IMR-90 (cell line): ENCODE measurements around the gene LIN9. TPM values are rescaled to one million over a fixed set of nuclear protein-coding genes. Genes with fewer than 3 reads are reported as not detected.

ENCODE experiments used
- ATAC-seq: fragments of 200-7000 bp; cut with Tn5 transposase; 2 replicates; pipeline ENCODE4 v1.9.1; 2020; ENCODE audit warnings: low read depth, mild to moderate bottlenecking, moderate library complexity
- BruUV-seq: library from RNA; stranded (reverse); fragments of 400-500 nt; replicated peaks from 2 replicates; lab custom pipeline; 2021; lab: Mats Ljungman, UMichigan
- CTCF ChIA-PET: fragments of 300-600 bp; formaldehyde crosslinking; extraction: SDS; loops from one replicate; lab custom pipeline; 2021; ENCODE audit warnings: antibody characterized with exemption; lab: Yijun Ruan, JAX
- POLR2A ChIA-PET: fragments of 300-600 bp; sonication (Branson Sonifier 250); formaldehyde crosslinking; loops from one replicate; lab custom pipeline; 2022; ENCODE audit warnings: antibody characterized with exemption; ENCODE audit not compliant: unreplicated experiment; lab: Charles Lee
- DNase-seq: peaks from one replicate; pipeline ENCODE4 v3.0.0; 2013
- H2AFZ ChIP-seq: replicated peaks from 2 replicates; pipeline ENCODE3; 2013; ENCODE audit warnings: low read length, mild to moderate bottlenecking; ENCODE audit not compliant: poor library complexity
- H2AK5ac ChIP-seq: 2 replicates; pipeline ENCODE4 v1.6.1; 2013; ENCODE audit warnings: low read depth, low read length, inconsistent platforms
- H2AK9ac ChIP-seq: replicated peaks from 2 replicates; pipeline ENCODE3; 2013; ENCODE audit warnings: mild to moderate bottlenecking, low read depth, low read length, moderate library complexity; ENCODE audit not compliant: poor library complexity
- H2BK120ac ChIP-seq: 2 replicates; pipeline ENCODE4 v1.6.1; 2013; ENCODE audit warnings: low read depth, low read length, inconsistent platforms
- H2BK15ac ChIP-seq: 3 replicates; pipeline ENCODE4 v1.6.1; 2013; ENCODE audit warnings: low read depth, low read length, inconsistent platforms
- H2BK20ac ChIP-seq: 2 replicates; pipeline ENCODE4 v1.6.1; 2013; ENCODE audit warnings: low read depth, mild to moderate bottlenecking, inconsistent platforms, low read length, moderate library complexity
- H2BK5ac ChIP-seq: 2 replicates; pipeline ENCODE4 v1.6.1; 2013; ENCODE audit warnings: mild to moderate bottlenecking, low read depth, low read length, inconsistent platforms; ENCODE audit not compliant: poor library complexity, severe bottlenecking
- H3K14ac ChIP-seq: replicated peaks from 2 replicates; pipeline ENCODE4 v1.6.1; 2013; ENCODE audit warnings: low read depth, low read length, inconsistent platforms
- H3K18ac ChIP-seq: 2 replicates; pipeline ENCODE4 v1.6.1; 2013; ENCODE audit warnings: low read depth, low read length, control low read depth
- H3K23ac ChIP-seq: 2 replicates; pipeline ENCODE4 v1.6.1; 2013; ENCODE audit warnings: low read depth, low read length, inconsistent platforms
- H3K27ac ChIP-seq: 2 replicates; pipeline ENCODE4 v1.5.1; 2013; ENCODE audit warnings: mild to moderate bottlenecking, control low read depth, low read length; ENCODE audit not compliant: insufficient read depth
- H3K27me3 ChIP-seq: 2 replicates; pipeline ENCODE4 v1.6.1; 2013; ENCODE audit warnings: low read length; ENCODE audit not compliant: control insufficient read depth, insufficient read depth
- H3K36me3 ChIP-seq: 2 replicates; pipeline ENCODE4 v1.6.1; 2013; ENCODE audit warnings: low read length, mixed read lengths; ENCODE audit not compliant: control insufficient read depth, insufficient read depth
- H3K4ac ChIP-seq: 2 replicates; pipeline ENCODE4 v1.6.1; 2013; ENCODE audit warnings: low read depth, low read length, inconsistent platforms
- H3K4me1 ChIP-seq: 2 replicates; pipeline ENCODE4 v1.6.1; 2013; ENCODE audit warnings: low read length, mixed read lengths; ENCODE audit not compliant: control insufficient read depth, insufficient read depth
- H3K4me2 ChIP-seq: 2 replicates; pipeline ENCODE4 v1.6.1; 2013; ENCODE audit warnings: low read depth, mild to moderate bottlenecking, control low read depth, low read length, moderate library complexity
- H3K4me3 ChIP-seq: 2 replicates; pipeline ENCODE4 v1.5.1; 2013; ENCODE audit warnings: low read depth, mild to moderate bottlenecking, control low read depth, low read length, moderate library complexity; ENCODE audit not compliant: insufficient read depth
- H3K56ac ChIP-seq: 2 replicates; pipeline ENCODE4 v1.6.1; 2013; ENCODE audit warnings: low read length, inconsistent platforms; ENCODE audit not compliant: insufficient read depth; ENCODE audit errors: extremely low read depth
- H3K79me1 ChIP-seq, 2 experiments: 2 replicates each; pipeline ENCODE4 v1.6.1; 2013; ENCODE audit warnings: low read length in 2 of 2, inconsistent platforms in 1 of 2, low read depth in 1 of 2
- H3K9ac ChIP-seq: 2 replicates; pipeline ENCODE4 v1.6.1; 2013; ENCODE audit warnings: low read depth, low read length, control low read depth
- H3K9me1 ChIP-seq: 2 replicates; pipeline ENCODE4 v1.6.1; 2013; ENCODE audit warnings: low read length, inconsistent platforms; ENCODE audit not compliant: insufficient read depth
- H3K9me3 ChIP-seq: 2 replicates; pipeline ENCODE4 v1.6.1; 2013; ENCODE audit warnings: low read length; ENCODE audit not compliant: control insufficient read depth, insufficient read depth
- H4K20me1 ChIP-seq: 2 replicates; pipeline ENCODE4 v1.6.1; 2013; ENCODE audit warnings: low read length, inconsistent platforms; ENCODE audit not compliant: insufficient read depth
- H4K5ac ChIP-seq: 2 replicates; pipeline ENCODE4 v1.6.1; 2013; ENCODE audit warnings: mild to moderate bottlenecking, low read depth, low read length, control low read depth
- H4K8ac ChIP-seq, 2 experiments: 2 replicates each; pipeline ENCODE4 v1.6.1; 2013; ENCODE audit warnings: low read depth in 2 of 2, low read length in 2 of 2, control low read depth in 1 of 2, inconsistent platforms in 1 of 2
- H4K91ac ChIP-seq: 2 replicates; pipeline ENCODE4 v1.6.1; 2013; ENCODE audit warnings: low read depth, low read length, inconsistent platforms; ENCODE audit not compliant: insufficient read depth
- CEBPB ChIP-seq: IDR thresholded peaks from 2 replicates; pipeline ENCODE4 v1.6.1; 2012; ENCODE audit warnings: low read depth, low read length, improper control_type of control experiment
- MAFK ChIP-seq: IDR thresholded peaks from 2 replicates; pipeline ENCODE4 v1.6.1; 2012; ENCODE audit warnings: low read depth, low read length, improper control_type of control experiment
- RAD21 ChIP-seq: IDR thresholded peaks from 2 replicates; pipeline ENCODE4 v1.6.1; 2012; ENCODE audit warnings: low read length, improper control_type of control experiment
- WGBS, 2 experiments: methylation state at CpG; one replicate each; pipeline versions ENCODE4 v1.1.5 to v1.1.7; 2013; ENCODE audit warnings: missing lambda C conversion rate in 2 of 2; ENCODE audit not compliant: insufficient read length in 1 of 2; ENCODE audit errors: extremely low coverage in 2 of 2; 5-methylcytosine and 5-hydroxymethylcytosine counted together
- dilution Hi-C: fragments of 300-500 bp; cut with HindIII; formaldehyde crosslinking; loops from one replicate; pipeline ENCODE4 v1.14.3; 2018; ENCODE audit warnings: low sequenced_read_pairs; ENCODE audit not compliant: unreplicated experiment
- in situ Hi-C: fragments of 300-500 bp; cut with MboI; formaldehyde crosslinking; loops from 3 replicates; pipeline ENCODE4 v1.14.3; 2019; ENCODE audit warnings: low sequenced_read_pairs, inconsistent platforms, mixed read lengths
- intact Hi-C: fragments of 100-400 bp; cut with micrococcal nuclease; formaldehyde crosslinking; loops from 2 replicates; pipeline ENCODE4 v1.10.0; 2022
- polyA plus RNA-seq, 3 experiments: library from polyadenylated mRNA; depleted of rRNA; stranded (reverse); fragments of >200 nt; gene quantifications; 2 replicates each; pipeline ENCODE4 v1.2.3, GENCODE V29; 2012; ENCODE audit warnings: low replicate concordance in 1 of 3
- total RNA-seq: library from RNA; depleted of rRNA; stranded (reverse); fragments of >200 nt; gene quantifications from 2 replicates; pipeline ENCODE4 v1.2.3, GENCODE V29; 2012; rRNA removed
- TF ChIP-seq, protein P1 (sequence below): conservative IDR thresholded peaks from 2 replicates; pipeline ENCODE4 v1.5.1; 2012; ENCODE audit warnings: mild to moderate bottlenecking, low read depth, low read length, improper control_type of control experiment

LIN9 gene
- total and polyA plus RNA-seq, 2 of the 4 experiments (the other 2 are of a cell fraction) = 2.3 to 3.9 TPM

GRCh38 chr1:226181996-226182714 lies 126.8 kb downstream of the LIN9 start:
- Histone ChIP-seq H2AFZ (no peak overlapping the region), H3K4me1 (peaks cover 6% of the 10 kb centered on the region; the same call in 1 of the 2 replicates), H3K14ac (no peak overlapping the region), H3K4me2 (no peak overlapping the region), H3K23ac (no peak overlapping the region), H3K56ac (no peak overlapping the region), H3K9me3 (no peaks in the 10 kb centered on the region), H2AK5ac (no peak overlapping the region), H3K18ac (no peak overlapping the region), H4K8ac (no peak overlapping the region), H3K27me3 (no peaks in the 10 kb centered on the region), H2BK20ac (no peak overlapping the region), H4K20me1 (peaks cover 81% of the 10 kb centered on the region), H3K36me3 (peaks cover 7% of the 10 kb centered on the region), H2BK120ac (no peak overlapping the region), H2BK15ac (no peak overlapping the region), H3K9me1 (peaks cover 8% of the 10 kb centered on the region; the same call in 1 of the 2 replicates), H2BK5ac (no peak overlapping the region), H3K4me3 (no peak overlapping the region), H3K9ac (no peak overlapping the region), H3K27ac (no peak overlapping the region), H3K4ac (no peak overlapping the region), H4K5ac (no peak overlapping the region), H4K91ac (no peak overlapping the region), H2AK9ac (no peak overlapping the region), H3K79me1 (peaks cover 3 to 32% of the 10 kb centered on the region in 2 experiments; a peak in 3 of 4 replicates)
- ChIA-PET POLR2A (no interaction called here), CTCF (interaction anchor here (0.6 kb wide), 2 partner anchors 142 to 303 kb away, joined by 3 to 4 read pairs; no protein-coding TSS in a partner anchor)
- in situ Hi-C loops (no loop called here), dilution Hi-C loops (no loop called here), intact Hi-C loops (no loop called here)
- no peak for TF ChIP-seq MAFK
- no peak for TF ChIP-seq RAD21
- TF ChIP-seq CEBPB = peak; percentile 61
- TF ChIP-seq, protein P1, sequence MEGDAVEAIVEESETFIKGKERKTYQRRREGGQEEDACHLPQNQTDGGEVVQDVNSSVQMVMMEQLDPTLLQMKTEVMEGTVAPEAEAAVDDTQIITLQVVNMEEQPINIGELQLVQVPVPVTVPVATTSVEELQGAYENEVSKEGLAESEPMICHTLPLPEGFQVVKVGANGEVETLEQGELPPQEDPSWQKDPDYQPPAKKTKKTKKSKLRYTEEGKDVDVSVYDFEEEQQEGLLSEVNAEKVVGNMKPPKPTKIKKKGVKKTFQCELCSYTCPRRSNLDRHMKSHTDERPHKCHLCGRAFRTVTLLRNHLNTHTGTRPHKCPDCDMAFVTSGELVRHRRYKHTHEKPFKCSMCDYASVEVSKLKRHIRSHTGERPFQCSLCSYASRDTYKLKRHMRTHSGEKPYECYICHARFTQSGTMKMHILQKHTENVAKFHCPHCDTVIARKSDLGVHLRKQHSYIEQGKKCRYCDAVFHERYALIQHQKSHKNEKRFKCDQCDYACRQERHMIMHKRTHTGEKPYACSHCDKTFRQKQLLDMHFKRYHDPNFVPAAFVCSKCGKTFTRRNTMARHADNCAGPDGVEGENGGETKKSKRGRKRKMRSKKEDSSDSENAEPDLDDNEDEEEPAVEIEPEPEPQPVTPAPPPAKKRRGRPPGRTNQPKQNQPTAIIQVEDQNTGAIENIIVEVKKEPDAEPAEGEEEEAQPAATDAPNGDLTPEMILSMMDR = peak; percentile 45
- WGBS, 2 experiments = no CpG with 5 or more reads among the region's 14 CpGs
- no peak for ATAC-seq
- DNase-seq = peak; percentile 59
- no TSS peak for BruUV-seq

Other genes with a start within 250 kb of the LIN9 start
- 171 and 188 TPM in 2 replicates for gene H3-3A, start 246.4 kb downstream of the LIN9 start, total RNA-seq
- gene H3-3A, start 246.4 kb downstream of the LIN9 start, polyA plus RNA-seq (2012; rRNA removed) = 253 and 256 TPM in 2 replicates
- 59.7 and 95.3 TPM in 2 replicates for gene ACBD3, start 122.4 kb downstream of the LIN9 start, total RNA-seq
- 27.3 and 30.3 TPM in 2 replicates for gene ACBD3, start 122.4 kb downstream of the LIN9 start, polyA plus RNA-seq (2012; rRNA removed)
- gene MIXL1, start 85.5 kb downstream of the LIN9 start, total RNA-seq = not detected in 2 replicates
- not detected in 2 replicates for gene MIXL1, start 85.5 kb downstream of the LIN9 start, polyA plus RNA-seq (2012; rRNA removed)
- gene PARP1, start 98.9 kb upstream of the LIN9 start, total RNA-seq = 96.7 and 105 TPM in 2 replicates
- 83.8 and 86.5 TPM in 2 replicates for gene PARP1, start 98.9 kb upstream of the LIN9 start, polyA plus RNA-seq (2012; rRNA removed)
- gene STUM, start 239.6 kb upstream of the LIN9 start, total RNA-seq = not detected in 2 replicates
- not detected in 2 replicates for gene STUM, start 239.6 kb upstream of the LIN9 start, polyA plus RNA-seq (2012; rRNA removed)